SU-DHL-6 (cell line): Measurements from ENCODE around the gene MPRIP.

Source experiments
- H2AFZ ChIP-seq: fragments of 200-600 bp; sonication (generic); 2 replicates; pipeline ENCODE4 v1.6.1; 2014; ENCODE audit warnings: low read depth, mild to moderate bottlenecking, moderate library complexity, mixed read lengths, antibody characterized with exemption, low read length; ENCODE audit not compliant: severe bottlenecking
- H3F3A ChIP-seq: fragments of 200-600 bp; shearing (Covaris generic); 2 replicates; pipeline ENCODE4 v1.6.0; 2016; ENCODE audit warnings: antibody characterized with exemption, mild to moderate bottlenecking; ENCODE audit not compliant: insufficient read depth
- H3K27ac ChIP-seq: fragments of 200-600 bp; sonication (generic); 2 replicates; pipeline ENCODE4 v1.5.1; 2016; ENCODE audit warnings: low read depth, mild to moderate bottlenecking, low read length, moderate library complexity, mixed read lengths
- H3K27me3 ChIP-seq: fragments of 200-600 bp; sonication (generic), shearing (Covaris generic); 2 replicates; pipeline ENCODE4 v1.6.0; 2014; ENCODE audit warnings: mild to moderate bottlenecking, low read length
- H3K36me3 ChIP-seq: fragments of 200-600 bp; sonication (generic); 2 replicates; pipeline ENCODE4 v1.6.1; 2014; ENCODE audit warnings: mild to moderate bottlenecking, low read length, mixed read lengths
- H3K4me2 ChIP-seq: fragments of 300-600, 200-600 bp; shearing (Covaris generic), sonication (generic); 2 replicates; pipeline ENCODE4 v1.6.0; 2014; ENCODE audit warnings: low read length, low read depth, mild to moderate bottlenecking; ENCODE audit not compliant: poor library complexity, severe bottlenecking
- H3K4me3 ChIP-seq: fragments of 200-600 bp; sonication (generic); 2 replicates; pipeline ENCODE4 v1.5.1; 2014; ENCODE audit warnings: antibody characterized with exemption, low read length, mild to moderate bottlenecking, mixed read lengths; ENCODE audit not compliant: insufficient read depth, poor library complexity, severe bottlenecking
- H3K79me2 ChIP-seq: fragments of 200-600 bp; sonication (generic); 2 replicates; pipeline ENCODE4 v1.6.1; 2014; ENCODE audit warnings: mild to moderate bottlenecking, low read length, moderate library complexity; ENCODE audit not compliant: insufficient read depth
- H3K9ac ChIP-seq: fragments of 200-600 bp; sonication (generic); 2 replicates; pipeline ENCODE4 v1.7.0; 2014; ENCODE audit warnings: mild to moderate bottlenecking, low read length
- H3K9me2 ChIP-seq: fragments of 200-600 bp; sonication (generic); replicated peaks from 2 replicates; pipeline ENCODE4 v1.6.1; 2014; ENCODE audit warnings: low read length; ENCODE audit not compliant: insufficient read depth
- H3K9me3 ChIP-seq: fragments of 200-600 bp; sonication (generic); 2 replicates; pipeline ENCODE4 v1.6.1; 2014; ENCODE audit warnings: low read length, mixed read lengths; ENCODE audit not compliant: insufficient read depth
- H4K20me1 ChIP-seq: fragments of 200-600 bp; sonication (generic); 2 replicates; pipeline ENCODE4 v1.6.1; 2014; ENCODE audit warnings: low read depth, mild to moderate bottlenecking, antibody characterized with exemption, low read length, moderate library complexity, mixed read lengths
- EZH2phosphoT487 ChIP-seq: fragments of 200-600 bp; sonication (generic), shearing (Covaris generic); conservative IDR thresholded peaks from 2 replicates; pipeline ENCODE4 v1.6.1; 2018; ENCODE audit warnings: mild to moderate bottlenecking, antibody characterized with exemption, low read length, moderate library complexity, mixed read lengths
- TF ChIP-seq, protein P1 (sequence below): fragments of 200-600 bp; sonication (generic); IDR thresholded peaks from one replicate; pipeline ENCODE4 v1.5.1; 2017; ENCODE audit warnings: antibody characterized with exemption, mild to moderate bottlenecking, low read length, moderate library complexity; ENCODE audit not compliant: insufficient read depth, poor library complexity, severe bottlenecking

MPRIP gene

DNA sequence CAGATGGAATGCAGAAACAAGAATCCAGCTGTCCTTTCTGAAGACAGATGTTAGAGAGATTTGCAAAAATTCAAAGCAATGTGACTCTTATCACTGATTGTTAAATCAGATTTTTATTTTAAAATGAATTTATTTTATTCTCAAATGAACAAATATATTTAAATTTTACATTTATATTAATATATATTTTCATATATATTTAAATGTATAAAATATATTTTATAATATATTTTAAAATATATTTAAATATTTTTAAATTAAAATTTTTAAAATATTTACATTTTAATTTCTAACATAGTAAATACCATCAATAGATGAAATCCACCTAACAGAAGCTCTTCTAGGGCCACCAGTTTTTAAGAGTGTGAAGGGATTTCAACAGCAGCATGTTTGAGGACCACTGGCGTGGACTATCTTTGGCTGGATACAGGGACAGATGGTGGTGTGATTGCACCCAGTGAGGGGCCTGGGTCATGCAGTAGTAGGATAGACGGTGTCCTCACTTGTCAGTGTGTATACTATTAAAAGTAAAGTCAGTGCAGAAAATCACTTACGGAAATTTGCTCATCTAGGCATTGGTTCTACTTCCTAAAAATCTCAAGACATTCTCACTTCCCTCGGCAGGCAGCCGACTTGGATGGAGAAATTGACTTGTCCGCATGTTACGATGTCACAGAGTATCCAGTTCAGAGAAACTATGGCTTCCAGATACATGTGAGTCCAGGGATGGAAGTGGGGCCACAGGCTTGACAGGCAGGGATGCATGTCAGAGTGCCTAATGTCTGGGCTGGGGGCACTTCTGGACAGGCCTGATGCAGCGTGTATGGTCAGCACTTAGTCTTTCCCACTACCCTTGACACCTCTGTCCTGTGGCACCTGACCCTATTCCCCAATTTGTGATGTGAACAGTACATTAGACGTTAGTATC lies 107.5 kb downstream of the MPRIP start:
- H3K36me3 ChIP-seq: 0 out of 2 replicates have a peak, but pooled peaks cover under 1% of the 10 kb centered on the region
- H3F3A ChIP-seq: no peaks in the 10 kb centered on the region
- no peaks in the 10 kb centered on the region for H3K9me3 ChIP-seq
- H3K27ac ChIP-seq: no peak overlapping the region
- TF ChIP-seq, protein P1, sequence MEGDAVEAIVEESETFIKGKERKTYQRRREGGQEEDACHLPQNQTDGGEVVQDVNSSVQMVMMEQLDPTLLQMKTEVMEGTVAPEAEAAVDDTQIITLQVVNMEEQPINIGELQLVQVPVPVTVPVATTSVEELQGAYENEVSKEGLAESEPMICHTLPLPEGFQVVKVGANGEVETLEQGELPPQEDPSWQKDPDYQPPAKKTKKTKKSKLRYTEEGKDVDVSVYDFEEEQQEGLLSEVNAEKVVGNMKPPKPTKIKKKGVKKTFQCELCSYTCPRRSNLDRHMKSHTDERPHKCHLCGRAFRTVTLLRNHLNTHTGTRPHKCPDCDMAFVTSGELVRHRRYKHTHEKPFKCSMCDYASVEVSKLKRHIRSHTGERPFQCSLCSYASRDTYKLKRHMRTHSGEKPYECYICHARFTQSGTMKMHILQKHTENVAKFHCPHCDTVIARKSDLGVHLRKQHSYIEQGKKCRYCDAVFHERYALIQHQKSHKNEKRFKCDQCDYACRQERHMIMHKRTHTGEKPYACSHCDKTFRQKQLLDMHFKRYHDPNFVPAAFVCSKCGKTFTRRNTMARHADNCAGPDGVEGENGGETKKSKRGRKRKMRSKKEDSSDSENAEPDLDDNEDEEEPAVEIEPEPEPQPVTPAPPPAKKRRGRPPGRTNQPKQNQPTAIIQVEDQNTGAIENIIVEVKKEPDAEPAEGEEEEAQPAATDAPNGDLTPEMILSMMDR: no peak
- TF ChIP-seq EZH2phosphoT487: no peak
- H3K27me3 ChIP-seq: no peaks in the 10 kb centered on the region
- H4K20me1 ChIP-seq: no peaks in the 10 kb centered on the region
- no peaks in the 10 kb centered on the region for H3K9me2 ChIP-seq
- no peak overlapping the region for H3K4me3 ChIP-seq
- H3K79me2 ChIP-seq: no peaks in the 10 kb centered on the region
- no peak overlapping the region for H3K4me2 ChIP-seq
- no peak overlapping the region for H3K9ac ChIP-seq
- no peak overlapping the region for H2AFZ ChIP-seq

DNA sequence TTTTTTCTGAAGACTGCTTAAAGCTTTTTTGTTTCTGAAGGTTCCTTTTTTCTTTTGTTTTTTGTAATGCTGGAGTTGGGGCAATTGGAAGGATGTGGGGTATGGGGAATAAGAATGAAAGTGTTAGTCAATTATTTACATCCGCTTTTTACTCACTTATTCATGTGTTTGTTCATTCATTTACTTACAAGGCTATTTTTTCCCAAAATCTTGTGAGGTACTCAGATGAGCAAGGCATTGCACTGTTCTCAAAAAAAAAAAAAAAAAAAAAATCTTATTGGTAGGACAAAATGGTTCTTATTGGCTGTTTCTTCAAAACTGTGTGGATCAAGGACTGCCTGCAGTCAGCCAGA lies 108.2 kb downstream of the MPRIP start:
- Histone ChIP-seq H3K36me3 (0 out of 2 replicates have a peak, but pooled peaks cover 2% of the 10 kb centered on the region), H3K27ac (no peak overlapping the region), H3K27me3 (no peaks in the 10 kb centered on the region), H3K79me2 (no peaks in the 10 kb centered on the region), H2AFZ (no peak overlapping the region), H3K9me3 (no peaks in the 10 kb centered on the region), H3K9me2 (no peaks in the 10 kb centered on the region), H3F3A (no peaks in the 10 kb centered on the region), H3K4me3 (no peak overlapping the region), H3K9ac (no peak overlapping the region), H4K20me1 (no peaks in the 10 kb centered on the region), H3K4me2 (no peak overlapping the region)
- TF ChIP-seq, protein P1: no peak
- no peak for TF ChIP-seq EZH2phosphoT487

DNA sequence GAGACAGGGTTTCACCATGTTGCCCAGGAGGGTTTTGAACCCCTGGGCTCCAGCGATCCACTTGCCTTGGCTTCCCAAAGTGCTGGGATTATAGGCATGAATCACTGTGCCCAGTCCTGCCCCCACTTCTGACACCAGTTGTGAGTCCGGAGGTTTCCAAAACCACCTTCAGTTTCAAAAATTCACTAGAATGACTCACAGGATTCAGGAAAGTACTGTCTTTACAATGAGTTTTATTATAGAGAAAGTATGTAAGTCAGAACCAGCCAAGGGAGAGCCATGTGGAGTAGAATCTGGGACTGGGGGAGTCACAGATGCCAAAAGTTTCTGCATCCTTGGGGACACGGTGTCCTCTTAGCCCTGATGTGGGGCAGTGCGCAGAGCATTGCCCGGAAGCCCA lies 108.8 kb downstream of the MPRIP start:
- Histone ChIP-seq H3K9ac (no peak overlapping the region), H3K4me2 (no peak overlapping the region), H3K9me3 (no peaks in the 10 kb centered on the region), H3K4me3 (no peak overlapping the region), H2AFZ (no peak overlapping the region), H3K27me3 (no peaks in the 10 kb centered on the region), H3K27ac (no peak overlapping the region), H3K79me2 (no peaks in the 10 kb centered on the region), H3K36me3 (0 out of 2 replicates have a peak, but pooled peaks cover 2% of the 10 kb centered on the region), H3F3A (no peaks in the 10 kb centered on the region), H4K20me1 (no peaks in the 10 kb centered on the region), H3K9me2 (no peaks in the 10 kb centered on the region)
- TF ChIP-seq, protein P1: no peak
- TF ChIP-seq EZH2phosphoT487: no peak
